ENCODE measurements around the gene WDR73. TPM values are rescaled to one million over a fixed set of nuclear protein-coding genes. Genes with fewer than 3 reads are reported as not detected.

WDR73 gene
- total RNA-seq, 1 donor from 2014 or later, result 21.2 TPM

Other genes with a start within 250 kb of the WDR73 start
- 8.7 TPM for gene ZSCAN2, start 53.3 kb downstream of the WDR73 start, total RNA-seq
- gene NMB, start 3.9 kb upstream of the WDR73 start, total RNA-seq, result 1.2 TPM
- 134 TPM for gene SEC11A, start 61.9 kb upstream of the WDR73 start, total RNA-seq
- 9.4 TPM for gene ZNF592, start 94.3 kb upstream of the WDR73 start, total RNA-seq
- gene ALPK3, start 163.1 kb upstream of the WDR73 start, total RNA-seq, result 7.5 TPM
- not detected for gene SLC28A1, start 230.4 kb upstream of the WDR73 start, total RNA-seq